ENCODE measurements around the gene SDS.
A peak's percentile ranks its signal among the peaks of the same experiment; 100 is the strongest.

SDS gene

GRCh38 chr12:113438523-113439300, 35.0 kb upstream of the SDS start:
- DNase-seq, result no peak
- no peak for TF ChIP-seq POLR2A (IDR thresholded peaks at IDR 0.05; ENCODE audit: low read length)
- no peak for TF ChIP-seq GATA1 (IDR thresholded peaks at IDR 0.05; ENCODE audit: low read depth, low read length)

DNA sequence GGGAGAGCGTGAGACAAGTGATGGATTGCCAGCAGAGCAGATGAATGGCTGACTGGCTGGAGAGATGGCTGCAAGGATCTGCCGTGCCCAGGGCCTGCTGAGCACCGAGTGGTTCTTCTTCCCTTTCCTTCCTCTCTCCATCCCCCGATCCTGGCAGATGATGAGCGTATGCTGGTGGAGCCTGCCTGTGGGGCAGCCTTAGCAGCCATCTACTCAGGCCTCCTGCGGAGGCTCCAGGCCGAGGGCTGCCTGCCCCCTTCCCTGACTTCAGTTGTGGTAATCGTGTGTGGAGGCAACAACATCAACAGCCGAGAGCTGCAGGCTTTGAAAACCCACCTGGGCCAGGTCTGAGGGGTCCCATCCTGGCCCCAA, 34.0 kb upstream of the SDS start:
- DNase-seq, result no peak
- no peak for TF ChIP-seq GATA1 (IDR thresholded peaks at IDR 0.05; ENCODE audit: low read depth, low read length)
- TF ChIP-seq POLR2A (IDR thresholded peaks at IDR 0.05; ENCODE audit: low read length), result no peak

- TF ChIP-seq POLR2A (IDR thresholded peaks at IDR 0.05; ENCODE audit: low read length) (no peak), GATA1 (IDR thresholded peaks at IDR 0.05; ENCODE audit: low read depth, low read length) (no peak)
- DNase-seq, result no peak
Measured at GRCh38 chr12:113436993-113437728, 33.5 kb upstream of the SDS start.

- no peak for DNase-seq
- TF ChIP-seq GATA1 (IDR thresholded peaks at IDR 0.05; ENCODE audit: low read depth, low read length) (no peak), POLR2A (IDR thresholded peaks at IDR 0.05; ENCODE audit: low read length) (no peak)
Measured at GRCh38 chr12:113436586-113436985, 32.9 kb upstream of the SDS start.

DNA sequence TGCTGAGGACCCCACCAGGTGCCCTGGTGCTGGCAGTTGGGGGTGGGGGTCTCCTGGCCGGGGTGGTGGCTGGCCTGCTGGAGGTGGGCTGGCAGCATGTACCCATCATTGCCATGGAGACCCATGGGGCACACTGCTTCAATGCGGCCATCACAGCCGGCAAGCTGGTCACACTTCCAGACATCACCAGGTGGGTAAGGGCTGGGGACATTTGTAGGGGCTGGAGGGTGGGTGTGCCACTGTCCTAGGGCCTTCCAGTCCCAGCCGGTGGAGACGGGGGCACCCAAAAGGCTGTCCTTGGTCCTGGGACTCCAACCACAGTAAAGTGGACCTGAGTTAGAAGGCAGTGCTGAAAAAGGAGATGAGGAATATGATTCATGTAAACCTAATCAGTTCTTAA, 31.7 kb upstream of the SDS start:
- DNase-seq, result no peak
- TF ChIP-seq GATA1 (IDR thresholded peaks at IDR 0.05; ENCODE audit: low read depth, low read length), result no peak
- TF ChIP-seq POLR2A (IDR thresholded peaks at IDR 0.05; ENCODE audit: low read length), result no peak

DNA sequence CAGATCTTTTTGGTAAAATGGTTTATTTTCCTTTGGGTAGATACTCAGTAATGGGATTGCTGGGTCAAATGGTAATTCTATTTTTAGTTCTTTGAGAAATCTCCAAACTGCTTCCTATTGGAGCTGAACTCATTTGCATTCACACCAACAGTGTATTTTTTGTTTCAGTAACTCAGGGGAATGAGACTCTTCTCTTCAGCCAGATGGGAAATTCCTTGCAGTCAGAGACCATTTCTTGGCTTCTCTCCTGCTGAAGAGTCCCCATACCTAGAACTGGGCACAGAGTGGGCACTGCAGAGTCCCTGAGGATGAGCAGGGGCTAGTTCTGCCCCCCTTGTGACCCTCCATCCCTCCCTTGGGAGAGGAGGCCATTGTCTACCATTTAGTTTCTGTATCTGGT, 29.3 kb upstream of the SDS start:
- DNase-seq, result no peak
- no peak for TF ChIP-seq POLR2A (IDR thresholded peaks at IDR 0.05; ENCODE audit: low read length)
- TF ChIP-seq GATA1 (IDR thresholded peaks at IDR 0.05; ENCODE audit: low read depth, low read length), result no peak

GRCh38 chr12:113428482-113428881, 24.8 kb upstream of the SDS start:
- no peak for TF ChIP-seq GATA1 (IDR thresholded peaks at IDR 0.05; ENCODE audit: low read depth, low read length)
- no peak for DNase-seq

GRCh38 chr12:113427882-113428281, 24.2 kb upstream of the SDS start:
- TF ChIP-seq GATA1 (IDR thresholded peaks at IDR 0.05; ENCODE audit: low read depth, low read length) (no peak), POLR2A (IDR thresholded peaks at IDR 0.05; ENCODE audit: low read length) (no peak)
- no peak for DNase-seq

DNA sequence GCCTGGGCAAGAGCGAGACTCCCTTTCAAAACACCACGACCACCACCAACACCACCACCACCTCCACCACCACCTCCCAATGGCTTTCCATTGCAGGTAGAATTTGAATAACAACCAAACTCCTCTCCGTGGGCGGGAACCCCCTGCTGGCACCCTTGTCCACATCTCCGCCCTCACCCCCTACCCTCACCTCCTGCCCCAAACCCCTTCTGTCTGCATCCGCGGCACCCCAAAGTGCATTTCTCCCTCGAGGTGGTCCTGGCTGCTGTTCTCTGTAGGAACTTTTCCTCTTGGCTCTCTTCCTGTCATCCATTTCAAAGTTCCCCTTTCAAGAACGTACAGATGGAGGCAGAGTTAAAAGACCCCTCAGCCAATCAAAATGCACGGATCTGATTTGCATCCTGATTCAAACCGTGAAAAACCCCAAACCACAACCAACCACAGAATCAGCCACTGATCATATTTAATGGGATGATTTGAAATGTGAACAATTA, 22.3 kb upstream of the SDS start:
- no peak for DNase-seq
- TF ChIP-seq GATA1 (IDR thresholded peaks at IDR 0.05; ENCODE audit: low read depth, low read length) (no peak), POLR2A (IDR thresholded peaks at IDR 0.05; ENCODE audit: low read length) (no peak)

DNA sequence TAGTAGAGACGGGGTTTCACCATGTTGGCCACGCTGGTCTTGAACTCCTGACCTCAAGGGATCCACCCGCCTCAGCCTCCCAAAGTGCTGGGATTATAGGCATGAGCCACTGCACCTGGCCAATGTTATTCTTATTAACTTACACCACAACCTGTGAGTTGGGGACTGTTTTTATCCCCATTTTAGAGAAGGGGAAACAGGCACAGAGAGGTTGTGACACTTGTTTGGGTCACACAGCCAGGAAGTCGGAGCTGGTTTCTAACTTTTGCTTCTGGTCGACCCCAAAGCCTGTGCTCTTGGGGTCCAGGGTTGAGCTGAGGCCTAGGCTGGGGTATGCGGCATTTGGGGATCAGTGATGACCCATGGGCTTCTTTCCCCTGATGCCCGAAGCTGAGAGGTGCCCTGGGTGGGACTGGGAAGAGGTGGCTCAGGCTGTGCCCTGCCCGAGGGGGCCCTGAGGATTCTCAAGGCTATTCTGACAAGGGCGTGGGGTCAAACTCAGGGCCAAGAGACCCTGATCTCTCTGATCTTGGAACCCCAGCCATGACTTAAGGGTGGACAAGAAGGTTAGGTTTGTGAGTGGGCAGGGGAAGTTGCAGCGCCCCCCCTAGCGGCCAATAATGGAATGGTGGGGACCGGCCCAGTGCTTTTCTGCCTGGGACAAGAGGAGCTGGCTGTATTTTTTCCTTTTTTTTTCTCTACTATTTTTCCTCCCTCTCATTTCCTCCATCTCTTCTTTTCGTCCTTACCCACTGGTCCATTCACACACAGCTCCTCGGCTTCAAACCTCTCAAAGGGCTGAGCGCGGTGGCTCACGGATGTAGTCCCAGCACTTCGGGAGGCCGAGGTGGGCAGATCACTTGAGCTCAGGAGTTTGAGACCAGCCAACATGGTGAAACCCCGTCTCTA, 21.5 kb upstream of the SDS start:
- TF ChIP-seq GATA1 (IDR thresholded peaks at IDR 0.05; ENCODE audit: low read depth, low read length) (no peak), POLR2A (IDR thresholded peaks at IDR 0.05; ENCODE audit: low read length) (no peak)
- peak; percentile 77 to 84 for DNase-seq

DNA sequence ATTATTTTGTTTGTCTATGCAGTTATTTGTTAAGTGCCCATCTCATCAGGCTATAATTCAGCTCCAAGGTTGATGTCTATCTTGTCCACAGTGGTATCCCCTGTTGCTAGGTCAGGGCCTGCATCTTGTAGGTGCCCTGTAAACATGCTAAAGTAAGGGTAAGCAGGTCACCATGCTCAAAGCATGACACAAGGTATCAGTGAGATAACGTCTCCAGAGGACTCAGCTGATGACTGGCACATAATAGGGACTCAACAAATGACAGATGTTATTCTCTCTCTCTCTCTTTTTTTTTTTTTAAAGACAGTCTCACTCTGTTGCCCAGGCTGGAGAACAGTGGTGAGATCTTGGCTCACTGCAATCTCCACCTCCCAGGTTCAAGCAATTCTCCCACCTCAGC, 20.8 kb upstream of the SDS start:
- TF ChIP-seq GATA1 (IDR thresholded peaks at IDR 0.05; ENCODE audit: low read depth, low read length) (no peak), POLR2A (IDR thresholded peaks at IDR 0.05; ENCODE audit: low read length) (no peak)
- peak; percentile 45 to 78 for DNase-seq

DNA sequence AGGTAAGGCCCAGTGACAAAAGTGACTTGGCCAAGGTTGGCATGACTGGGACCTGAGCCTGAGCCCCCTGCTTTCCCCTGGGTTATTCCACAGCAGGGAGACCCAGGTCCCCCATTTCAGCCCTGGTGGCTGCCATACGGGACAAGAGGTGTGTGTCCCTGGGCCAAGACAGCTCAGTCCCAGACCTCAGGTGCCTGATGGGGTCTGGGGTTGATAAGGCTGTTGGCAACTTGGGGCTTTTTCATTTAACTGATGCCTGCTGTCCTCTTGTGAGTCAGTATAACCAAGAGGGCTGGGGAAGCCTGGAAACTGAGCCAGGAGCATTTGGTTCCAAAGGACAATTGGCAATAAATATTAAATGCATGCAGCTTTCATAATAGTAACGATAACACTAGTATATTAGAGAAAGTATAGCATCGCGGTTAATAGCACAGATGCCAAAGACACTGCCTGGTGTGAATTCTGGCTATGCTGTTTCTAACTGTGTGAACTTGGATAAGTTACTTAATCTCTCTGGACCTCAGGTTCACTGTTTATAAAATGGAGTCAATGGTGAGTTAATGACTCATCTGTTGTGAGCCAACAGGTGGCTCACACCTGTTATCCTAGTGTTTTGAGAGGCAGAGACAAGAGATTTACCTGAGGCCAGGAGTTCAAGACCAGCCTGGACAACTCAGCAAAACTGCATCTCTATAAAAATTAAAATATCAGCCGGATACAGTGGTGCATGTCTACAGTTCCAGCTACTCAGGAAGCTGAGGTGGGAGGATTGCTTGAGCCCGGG, 19.4 kb upstream of the SDS start:
- no peak for TF ChIP-seq POLR2A (IDR thresholded peaks at IDR 0.05; ENCODE audit: low read length)
- no peak for TF ChIP-seq GATA1 (IDR thresholded peaks at IDR 0.05; ENCODE audit: low read depth, low read length)
- peak; percentile 64 to 68 for DNase-seq

Measured in erythroblast (primary cell).